Measurements from ENCODE around the gene RANBP1. TPM values are rescaled to one million over a fixed set of nuclear protein-coding genes. Genes with fewer than 3 reads are reported as not detected.

RANBP1 gene
- total and polyA plus RNA-seq, 3 donors from 2014 or later, result 247 to 318 (median 284) TPM

- intact Hi-C loops (cut with DNase I; ENCODE audit: low total_unique reads), result no loop called here
- peaks cover 3% of the 10 kb centered on the region for H3K4me1 ChIP-seq
- 86 to 90% methylated on average over 2 to 11 of the region's 11 CpGs for WGBS, 2 donors
These were observed 57.3 kb downstream of the RANBP1 start for GRCh38 chr22:20173246-20173645.

GRCh38 chr22:20173772-20174171, 57.9 kb downstream of the RANBP1 start:
- 73 to 100% methylated on average over 1 to 9 of the region's 10 CpGs for WGBS, 2 donors
- peaks cover 3% of the 10 kb centered on the region for H3K4me1 ChIP-seq
- no peaks in the 10 kb centered on the region for H3K27me3 ChIP-seq
- no peak for TF ChIP-seq CTCF (IDR thresholded peaks at IDR 0.05)
- TF ChIP-seq POLR2A (IDR thresholded peaks at IDR 0.05), result no peak
- no peak overlapping the region for H3K27ac ChIP-seq
- no peaks in the 10 kb centered on the region for H3K36me3 ChIP-seq (ENCODE audit: low read depth, missing control alignments)
- no peaks in the 10 kb centered on the region for H3K9me3 ChIP-seq
- intact Hi-C loops (cut with DNase I; ENCODE audit: low total_unique reads), result no loop called here
- no peak for DNase-seq
- no peak overlapping the region for H3K4me3 ChIP-seq

More at GRCh38 chr22:20173246-20173645, 57.3 kb downstream of the RANBP1 start:
- H3K27ac ChIP-seq, result no peak overlapping the region
- H3K4me3 ChIP-seq, result no peak overlapping the region
- no peak for DNase-seq
- TF ChIP-seq POLR2A (IDR thresholded peaks at IDR 0.05), result no peak
- no peak for TF ChIP-seq CTCF (IDR thresholded peaks at IDR 0.05)
- H3K36me3 ChIP-seq (ENCODE audit: low read depth, missing control alignments), result no peaks in the 10 kb centered on the region
- H3K9me3 ChIP-seq, result no peaks in the 10 kb centered on the region
- no peaks in the 10 kb centered on the region for H3K27me3 ChIP-seq

GRCh38 chr22:20174785-20175596, 59.1 kb downstream of the RANBP1 start:
- Histone ChIP-seq H3K36me3 (ENCODE audit: low read depth, missing control alignments) (no peaks in the 10 kb centered on the region), H3K27me3 (no peaks in the 10 kb centered on the region), H3K4me3 (no peak overlapping the region), H3K27ac (no peak overlapping the region), H3K9me3 (no peaks in the 10 kb centered on the region), H3K4me1 (peaks cover 3% of the 10 kb centered on the region)
- 78 to 92% methylated on average over 6 to 17 of the region's 19 CpGs for WGBS, 2 donors
- intact Hi-C loops (cut with DNase I; ENCODE audit: low total_unique reads), result no loop called here
- TF ChIP-seq POLR2A (IDR thresholded peaks at IDR 0.05) (no peak), CTCF (IDR thresholded peaks at IDR 0.05) (no peak)
- DNase-seq, result no peak

- 76 to 93% methylated on average over 11 to 12 of the region's 12 CpGs for WGBS, 2 donors
- Histone ChIP-seq H3K9me3 (no peaks in the 10 kb centered on the region), H3K4me1 (peaks cover 3% of the 10 kb centered on the region), H3K4me3 (no peak overlapping the region), H3K27ac (no peak overlapping the region), H3K27me3 (no peaks in the 10 kb centered on the region), H3K36me3 (ENCODE audit: low read depth, missing control alignments) (no peaks in the 10 kb centered on the region)
- intact Hi-C loops (cut with DNase I; ENCODE audit: low total_unique reads), result no loop called here
- no peak for DNase-seq
- no peak for TF ChIP-seq CTCF (IDR thresholded peaks at IDR 0.05)
These were observed 59.6 kb downstream of the RANBP1 start for GRCh38 chr22:20175597-20175900.
